Measurements from ENCODE around the gene SLN.

SLN gene

DNA sequence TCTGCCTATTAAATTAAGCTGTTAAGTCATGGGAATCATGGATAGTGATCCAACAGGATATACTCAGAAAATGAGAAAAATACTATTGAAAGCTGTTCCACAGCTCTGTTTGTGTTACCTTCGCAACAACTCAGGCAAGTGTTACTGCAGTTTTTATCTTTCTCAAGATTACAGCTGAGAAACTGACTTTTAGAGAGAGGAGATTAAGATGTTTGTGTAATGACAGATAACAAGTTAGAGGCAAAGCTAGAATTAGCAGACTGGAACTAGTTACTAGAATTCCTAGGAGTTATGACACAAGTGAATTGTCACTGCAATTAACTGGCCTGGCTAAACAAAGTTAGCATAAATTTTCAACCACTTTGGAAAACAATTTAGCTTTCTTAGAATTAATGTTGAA, 1.6 kb downstream of the SLN start:
- H3K9me2 ChIP-seq (replicated peaks; ENCODE audit: low read depth, low read length): no peaks in the 10 kb centered on the region
- no peak overlapping the region for H3K4me2 ChIP-seq (ENCODE audit: low read depth, low read length, poor library complexity, severe bottlenecking)
- H3K9me3 ChIP-seq (ENCODE audit: insufficient read depth, low read depth, low read length): no peaks in the 10 kb centered on the region
- no peaks in the 10 kb centered on the region for H3K27me3 ChIP-seq (ENCODE audit: insufficient read depth, low read length, poor library complexity, severe bottlenecking)
- H3F3A ChIP-seq (ENCODE audit: low read depth): no peaks in the 10 kb centered on the region
- no peak overlapping the region for H3K4me3 ChIP-seq (ENCODE audit: low read length, poor library complexity, severe bottlenecking)
- no peaks in the 10 kb centered on the region for H4K20me1 ChIP-seq (ENCODE audit: insufficient read depth, low read length, poor library complexity, severe bottlenecking)
- H3K36me3 ChIP-seq (ENCODE audit: insufficient read depth, low read length): no peaks in the 10 kb centered on the region
- no peak overlapping the region for H3K9ac ChIP-seq (ENCODE audit: low read depth, low read length, poor library complexity, severe bottlenecking)
- no peak overlapping the region for H2AFZ ChIP-seq (ENCODE audit: low read length)
- TF ChIP-seq CTCF (conservative IDR thresholded peaks at IDR 0.05; ENCODE audit: low read length) (no peak), EZH2phosphoT487 (IDR thresholded peaks at IDR 0.05; ENCODE audit: borderline replicate concordance) (no peak)
- no peaks in the 10 kb centered on the region for H3K79me2 ChIP-seq (ENCODE audit: insufficient read depth, low read length)
- H3K4me1 ChIP-seq (ENCODE audit: insufficient read depth, low read length, poor library complexity, severe bottlenecking): no peaks in the 10 kb centered on the region

DNA sequence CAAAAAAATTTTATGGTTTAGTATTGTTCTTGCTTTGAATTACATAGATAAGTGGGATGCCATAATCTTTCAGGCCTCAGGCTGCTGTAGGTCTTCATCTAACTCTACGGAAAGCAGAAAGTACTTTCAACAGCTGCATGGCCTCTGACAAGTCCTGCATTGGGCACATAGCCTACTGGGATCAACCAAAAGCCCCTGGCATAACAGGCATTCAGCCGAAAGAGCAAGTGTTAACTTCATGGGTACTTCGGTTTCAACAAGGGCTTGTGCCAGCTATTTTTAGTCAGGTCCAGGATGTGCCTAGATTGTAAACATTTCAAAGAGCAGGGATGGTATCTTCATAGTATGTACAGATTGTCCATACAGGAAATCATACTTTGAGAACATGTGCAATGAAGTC, 3.1 kb downstream of the SLN start:
- Histone ChIP-seq H3F3A (ENCODE audit: low read depth) (no peaks in the 10 kb centered on the region), H3K79me2 (ENCODE audit: insufficient read depth, low read length) (no peaks in the 10 kb centered on the region), H3K9me2 (replicated peaks; ENCODE audit: low read depth, low read length) (no peaks in the 10 kb centered on the region), H3K4me1 (ENCODE audit: insufficient read depth, low read length, poor library complexity, severe bottlenecking) (no peaks in the 10 kb centered on the region), H3K9me3 (ENCODE audit: insufficient read depth, low read depth, low read length) (0 out of 2 replicates have a peak, but pooled peaks cover 2% of the 10 kb centered on the region), H3K4me2 (ENCODE audit: low read depth, low read length, poor library complexity, severe bottlenecking) (no peak overlapping the region), H3K9ac (ENCODE audit: low read depth, low read length, poor library complexity, severe bottlenecking) (no peak overlapping the region), H3K4me3 (ENCODE audit: low read length, poor library complexity, severe bottlenecking) (no peak overlapping the region), H3K27me3 (ENCODE audit: insufficient read depth, low read length, poor library complexity, severe bottlenecking) (no peaks in the 10 kb centered on the region), H4K20me1 (ENCODE audit: insufficient read depth, low read length, poor library complexity, severe bottlenecking) (no peaks in the 10 kb centered on the region), H2AFZ (ENCODE audit: low read length) (no peak overlapping the region), H3K36me3 (ENCODE audit: insufficient read depth, low read length) (no peaks in the 10 kb centered on the region)
- TF ChIP-seq EZH2phosphoT487 (IDR thresholded peaks at IDR 0.05; ENCODE audit: borderline replicate concordance) (no peak), CTCF (conservative IDR thresholded peaks at IDR 0.05; ENCODE audit: low read length) (no peak)

- no peaks in the 10 kb centered on the region for H3K4me1 ChIP-seq (ENCODE audit: insufficient read depth, low read length, poor library complexity, severe bottlenecking)
- H3K79me2 ChIP-seq (ENCODE audit: insufficient read depth, low read length): no peaks in the 10 kb centered on the region
- no peaks in the 10 kb centered on the region for H3K9me2 ChIP-seq (replicated peaks; ENCODE audit: low read depth, low read length)
- H3K9me3 ChIP-seq (ENCODE audit: insufficient read depth, low read depth, low read length): 0 out of 2 replicates have a peak, but pooled peaks cover 2% of the 10 kb centered on the region
- no peak for TF ChIP-seq EZH2phosphoT487 (IDR thresholded peaks at IDR 0.05; ENCODE audit: borderline replicate concordance)
- TF ChIP-seq CTCF (conservative IDR thresholded peaks at IDR 0.05; ENCODE audit: low read length): no peak
- H3K9ac ChIP-seq (ENCODE audit: low read depth, low read length, poor library complexity, severe bottlenecking): no peak overlapping the region
- no peak overlapping the region for H3K4me2 ChIP-seq (ENCODE audit: low read depth, low read length, poor library complexity, severe bottlenecking)
- no peaks in the 10 kb centered on the region for H3F3A ChIP-seq (ENCODE audit: low read depth)
- no peak overlapping the region for H3K4me3 ChIP-seq (ENCODE audit: low read length, poor library complexity, severe bottlenecking)
- H2AFZ ChIP-seq (ENCODE audit: low read length): no peak overlapping the region
- H3K36me3 ChIP-seq (ENCODE audit: insufficient read depth, low read length): no peaks in the 10 kb centered on the region
- no peaks in the 10 kb centered on the region for H3K27me3 ChIP-seq (ENCODE audit: insufficient read depth, low read length, poor library complexity, severe bottlenecking)
- H4K20me1 ChIP-seq (ENCODE audit: insufficient read depth, low read length, poor library complexity, severe bottlenecking): no peaks in the 10 kb centered on the region
Measured at GRCh38 chr11:107707807-107708206, 4.0 kb downstream of the SLN start.

Measured in Loucy (cell line).